ENCODE data around the gene MTA3.

- TF ChIP-seq CTCF (IDR thresholded peaks at IDR 0.05 in 2 of 3, conservative IDR thresholded peaks at IDR 0.05 in 1 of 3; ENCODE audit: insufficient read depth in 2 of 3, low read depth in 1 of 3, low read length in 3 of 3), result no peak
- TF ChIP-seq ATF2 (CRISPR knock-in tag; IDR thresholded peaks at IDR 0.05), result no peak
- no peak for TF ChIP-seq CBFB (CRISPR knock-in tag; IDR thresholded peaks at IDR 0.05)
- TF ChIP-seq ZNF518B (CRISPR knock-in tag; IDR thresholded peaks at IDR 0.05), result no peak
- TF ChIP-seq NFRKB (IDR thresholded peaks at IDR 0.05; ENCODE audit: low read depth), result no peak
- TF ChIP-seq SREBF1 (IDR thresholded peaks at IDR 0.05; ENCODE audit: borderline replicate concordance, low read depth, low read length), result no peak
- TF ChIP-seq POLR2AphosphoS5 (IDR thresholded peaks at IDR 0.05; ENCODE audit: control insufficient read depth, insufficient read depth, low read depth, low read length), result no peak
- TF ChIP-seq GTF2A2 (tag; IDR thresholded peaks at IDR 0.05), result no peak
- TF ChIP-seq POLR2G (IDR thresholded peaks at IDR 0.05; ENCODE audit: low read depth, low read length), result no peak
- TF ChIP-seq KAT2B (IDR thresholded peaks at IDR 0.05; ENCODE audit: low read depth, low read length), result no peak
These were observed 1.6 kb upstream of the MTA3 start for GRCh38 chr2:42566837-42567321.

Data from K562 (cell line).